CD4-positive, alpha-beta T cell treated with Interleukin-21 for 1 hour (primary cell): ENCODE measurements around the gene NDUFA11.

Experiments
- DNase-seq: peaks from one replicate; pipeline ENCODE4 v3.0.0-alpha.2; 2020

Gene NDUFA11

DNA sequence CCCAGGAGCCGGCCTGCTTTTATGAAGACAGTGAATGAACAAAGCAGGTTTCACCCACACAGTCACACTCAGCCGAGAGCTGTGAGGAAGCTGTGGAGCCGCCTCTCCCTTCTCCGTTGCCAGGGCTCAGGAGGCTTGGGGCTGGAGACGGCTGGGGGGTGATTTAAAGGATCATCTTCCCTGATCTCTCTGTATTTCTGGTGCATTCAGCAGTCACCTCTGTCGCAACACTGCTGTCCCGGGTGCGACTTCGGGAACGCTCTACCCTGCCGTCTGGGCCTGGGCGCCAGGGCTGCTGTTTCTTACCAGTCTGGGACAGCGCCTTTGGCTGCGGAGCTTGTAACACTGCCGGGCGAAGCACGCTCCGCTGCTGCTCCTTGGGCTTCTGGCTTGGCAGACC, 28.6 kb upstream of the NDUFA11 start:
- no peak for DNase-seq

- DNase-seq = no peak
Measured at GRCh38 chr19:5931251-5931650, 27.7 kb upstream of the NDUFA11 start.

DNA sequence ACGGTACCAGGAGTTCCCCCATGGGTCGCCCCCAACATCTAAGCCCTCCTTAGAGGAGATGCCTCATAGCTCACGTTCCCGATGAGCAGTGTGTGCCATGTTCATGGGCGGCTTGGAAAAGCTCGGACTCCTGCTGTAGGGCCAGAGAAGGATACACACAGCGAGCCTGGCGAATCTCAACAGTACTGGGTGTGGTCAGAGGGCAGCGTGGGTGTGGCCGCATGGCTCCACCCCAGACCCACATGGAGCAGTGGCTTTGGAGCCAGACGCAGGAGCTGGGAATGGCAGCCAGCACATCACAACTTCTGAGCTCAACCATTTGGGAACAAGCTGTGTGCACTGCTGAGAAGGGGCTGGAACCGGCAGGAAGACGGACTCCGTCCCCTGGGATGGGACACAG, 26.0 kb upstream of the NDUFA11 start:
- DNase-seq = no peak

DNA sequence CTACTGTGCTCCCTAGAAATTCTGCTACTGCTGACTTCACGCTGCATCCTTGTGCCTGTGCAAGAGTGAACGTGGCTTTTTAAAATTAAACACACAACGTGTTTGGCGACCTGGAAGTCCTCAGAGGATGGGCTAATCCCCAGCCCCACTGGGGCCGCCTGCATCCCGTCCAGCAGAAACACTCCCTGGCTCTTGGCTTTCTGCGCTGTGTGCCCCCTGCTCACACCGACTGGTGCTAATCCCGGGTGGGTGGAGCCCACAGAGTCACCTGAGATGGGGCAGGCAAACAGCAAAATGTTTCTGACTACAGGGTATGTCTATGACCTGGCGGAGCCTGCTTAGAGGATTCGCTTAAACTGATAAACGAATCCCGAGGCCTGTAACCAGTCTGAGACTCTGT, 25.6 kb upstream of the NDUFA11 start:
- no peak for DNase-seq

DNA sequence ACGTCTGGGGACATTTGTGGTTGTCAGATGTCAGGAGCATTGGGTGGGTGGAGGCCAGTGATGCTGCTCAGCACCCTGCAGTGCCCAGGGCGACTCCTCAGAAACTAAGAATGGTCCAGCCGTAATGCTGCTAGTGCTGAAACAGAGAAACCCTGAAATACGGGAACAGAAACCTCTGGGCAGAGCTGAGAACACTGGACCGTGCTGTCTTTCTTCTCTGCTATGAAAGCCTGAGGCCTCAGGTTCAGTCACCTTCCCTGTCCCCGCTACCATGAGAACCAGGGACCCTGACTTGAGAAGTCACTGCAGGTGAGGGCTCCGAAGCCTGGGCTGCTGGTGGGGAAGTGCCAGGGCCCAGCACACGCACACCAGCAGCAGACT, 23.8 kb upstream of the NDUFA11 start:
- no peak for DNase-seq

GRCh38 chr19:5926641-5927440, 23.3 kb upstream of the NDUFA11 start:
- no peak for DNase-seq

GRCh38 chr19:5925830-5926427, 22.3 kb upstream of the NDUFA11 start:
- no peak for DNase-seq

DNA sequence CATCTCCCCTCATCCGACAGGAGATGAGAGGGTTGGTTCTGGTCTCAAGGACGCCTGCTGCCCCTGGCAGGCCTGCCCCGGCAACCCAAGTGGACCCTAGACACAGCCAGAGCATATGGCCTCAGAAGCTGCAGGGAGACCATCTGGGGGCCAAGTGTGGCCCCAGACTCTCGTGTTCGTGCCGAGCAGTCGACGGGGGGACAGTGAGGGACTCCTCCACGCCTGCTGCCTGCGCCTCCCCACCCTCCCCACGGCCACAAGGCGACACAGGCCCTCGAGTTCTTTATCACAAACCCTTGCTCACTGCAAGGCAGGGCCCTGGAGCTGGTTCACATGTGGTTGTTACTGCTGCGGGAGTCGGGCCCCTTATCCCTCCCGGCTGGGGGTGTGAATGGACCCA, 19.8 kb upstream of the NDUFA11 start:
- no peak for DNase-seq

DNA sequence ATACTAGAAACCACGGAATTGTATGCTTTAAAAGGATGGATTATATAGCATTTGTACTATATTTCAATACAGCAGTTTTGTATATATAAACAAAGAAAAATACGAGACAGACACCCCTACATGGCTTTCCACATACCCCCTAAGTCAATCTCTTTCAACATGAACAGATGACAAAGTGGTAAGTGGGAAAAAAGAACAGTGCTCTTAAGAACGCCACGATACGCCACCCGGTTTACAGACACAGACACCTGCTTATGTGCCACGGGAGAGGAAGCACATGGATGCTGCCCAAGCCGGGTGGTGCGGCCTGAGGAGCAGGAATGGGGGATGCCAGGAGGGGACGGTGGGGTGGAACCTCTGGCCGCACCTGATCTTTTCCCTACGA, 18.6 kb upstream of the NDUFA11 start:
- no peak for DNase-seq

- DNase-seq = no peak
Measured at GRCh38 chr19:5921516-5922160, 18.0 kb upstream of the NDUFA11 start.

DNA sequence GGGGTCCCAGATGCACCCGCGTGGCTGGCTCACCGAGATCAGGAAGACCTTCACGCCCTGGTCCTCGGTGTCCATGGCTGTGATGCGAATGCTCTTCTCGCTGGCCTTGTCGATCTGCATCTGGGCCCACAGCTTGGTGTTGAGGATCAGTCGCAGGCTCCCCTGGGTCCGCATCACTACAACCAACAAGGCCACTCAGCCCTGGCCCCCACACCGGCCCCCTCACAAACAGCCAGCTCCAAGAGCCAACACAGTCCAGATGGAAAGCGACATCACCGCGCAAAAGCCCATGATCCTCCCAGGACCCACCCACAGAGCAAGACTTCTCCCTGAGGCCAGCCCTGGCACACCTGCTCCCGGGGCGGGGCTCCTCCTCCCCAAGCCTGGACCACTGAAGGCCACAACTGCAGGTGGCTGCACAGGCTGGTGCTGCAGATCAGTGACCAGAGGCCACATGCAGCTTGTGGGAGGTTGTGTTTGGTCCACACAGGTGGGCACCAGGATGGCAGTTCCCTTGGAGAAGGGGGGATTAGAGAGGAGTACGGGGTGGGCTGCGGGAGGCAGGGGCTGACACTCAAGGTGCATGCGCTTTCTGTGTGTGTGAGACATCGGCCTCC, 15.0 kb upstream of the NDUFA11 start:
- no peak for DNase-seq

DNA sequence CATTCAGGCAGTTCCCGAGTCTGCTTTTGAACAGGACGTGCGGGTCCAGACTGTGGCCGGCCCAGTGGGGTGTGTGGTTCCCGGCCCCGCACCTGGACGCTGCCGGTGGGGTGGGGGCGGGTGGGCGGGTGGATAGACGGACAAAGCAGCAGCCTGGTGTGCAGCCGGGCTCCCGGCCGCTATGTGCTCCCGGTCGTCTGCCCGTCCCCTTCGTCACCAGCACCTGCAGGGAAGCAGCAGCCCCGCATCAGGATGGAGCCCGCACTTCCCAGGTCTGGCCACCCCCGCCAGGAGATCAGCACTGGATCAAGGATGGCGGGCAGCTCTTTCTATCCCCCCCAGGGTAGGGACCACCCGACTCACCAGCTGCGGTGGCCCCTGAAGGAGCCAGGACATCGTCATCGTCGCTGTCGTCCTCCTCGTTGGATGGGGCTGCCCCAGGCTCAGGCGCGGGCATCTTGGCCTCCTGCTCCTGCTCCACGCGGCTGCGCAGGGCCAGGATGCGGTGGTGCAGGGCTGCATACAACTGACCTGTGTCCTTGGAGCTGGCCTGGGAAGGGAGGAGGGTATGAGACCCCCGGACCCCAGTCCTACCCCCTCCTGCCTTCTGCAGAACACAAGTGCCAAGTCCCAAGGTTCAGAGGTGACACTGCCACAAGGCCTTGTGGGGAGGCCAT, 14.0 kb upstream of the NDUFA11 start:
- DNase-seq = no peak

- DNase-seq = no peak
Measured at GRCh38 chr19:5916181-5916708, 12.7 kb upstream of the NDUFA11 start.

GRCh38 chr19:5915782-5916165, 12.2 kb upstream of the NDUFA11 start:
- DNase-seq = no peak

DNA sequence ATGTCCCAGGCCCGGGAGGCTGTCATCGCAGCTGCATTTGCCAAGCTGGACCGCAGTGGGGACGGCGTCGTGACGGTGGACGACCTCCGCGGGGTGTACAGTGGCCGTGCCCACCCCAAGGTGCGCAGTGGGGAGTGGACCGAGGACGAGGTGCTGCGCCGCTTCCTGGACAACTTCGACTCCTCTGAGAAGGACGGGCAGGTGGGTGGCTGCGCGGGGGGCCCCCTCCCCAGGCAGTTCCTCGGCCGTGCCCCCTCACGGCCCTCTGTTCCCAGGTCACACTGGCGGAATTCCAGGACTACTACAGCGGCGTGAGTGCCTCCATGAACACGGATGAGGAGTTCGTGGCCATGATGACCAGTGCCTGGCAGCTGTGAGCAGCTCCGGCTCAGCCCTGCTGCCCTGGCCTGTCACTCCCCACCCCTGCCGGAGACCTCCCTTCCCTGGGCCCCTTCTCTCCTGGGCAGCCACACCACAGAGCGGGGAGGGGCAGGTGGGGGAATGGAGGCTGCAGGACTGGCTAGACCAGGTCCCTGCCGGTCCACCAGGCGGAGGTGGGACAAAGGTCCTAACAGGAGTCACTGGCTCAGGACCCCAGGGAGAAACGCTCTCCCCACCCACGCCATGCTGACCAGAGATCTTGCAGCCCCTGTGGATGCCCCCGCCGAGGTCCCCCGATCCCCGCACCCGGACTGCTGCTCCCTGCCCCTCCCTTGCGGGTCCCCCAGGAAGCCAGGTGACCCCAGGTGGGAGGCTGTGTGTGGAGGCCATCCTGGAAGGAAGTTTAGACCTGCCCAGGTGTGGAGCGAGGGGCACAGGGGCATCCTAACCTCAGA, 11.6 kb upstream of the NDUFA11 start:
- no peak for DNase-seq

GRCh38 chr19:5914358-5914774, 10.8 kb upstream of the NDUFA11 start:
- no peak for DNase-seq

- no peak for DNase-seq
Measured at GRCh38 chr19:5913739-5914357, 10.3 kb upstream of the NDUFA11 start, which contains the start of gene CAPS. Gene CAPS, plus strand, starts transcription at chr19:5914254. Its CDS starts 153 bp downstream, at chr19:5914407.

DNA sequence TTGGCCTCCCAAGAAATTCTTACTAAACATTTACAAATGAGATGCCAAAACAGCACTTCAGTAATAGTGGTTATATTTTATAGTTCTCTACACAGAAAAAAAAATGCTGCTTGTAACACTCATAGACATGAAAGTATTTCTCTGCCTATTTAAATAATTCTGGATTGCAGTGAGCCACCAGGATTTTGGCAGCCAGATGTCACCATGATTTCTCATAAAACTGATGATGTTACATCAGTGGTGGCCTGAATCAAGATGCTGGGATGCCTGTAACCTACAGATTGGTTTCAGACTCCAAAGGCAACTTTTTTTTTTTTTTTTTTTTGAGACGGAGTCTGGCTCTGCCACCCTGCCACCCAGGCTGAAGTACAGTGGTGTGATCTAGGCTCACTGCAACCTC, 7.8 kb upstream of the NDUFA11 start:
- no peak for DNase-seq

DNA sequence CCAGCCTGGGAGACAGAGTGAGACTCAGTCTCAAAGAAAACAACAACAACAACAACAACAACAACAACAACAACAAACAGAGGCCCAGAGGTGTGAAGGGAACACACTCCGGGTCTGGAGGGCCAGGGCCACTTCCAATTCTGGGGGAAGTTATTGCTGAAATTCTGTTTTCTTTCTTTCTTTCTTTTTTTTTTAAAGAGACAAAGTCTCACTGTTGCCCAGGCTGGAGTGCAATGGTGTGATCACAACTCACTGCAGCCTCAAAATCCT, 7.0 kb upstream of the NDUFA11 start:
- no peak for DNase-seq

GRCh38 chr19:5908773-5909442, 5.3 kb upstream of the NDUFA11 start:
- DNase-seq = no peak

GRCh38 chr19:5907241-5907640, 3.7 kb upstream of the NDUFA11 start:
- DNase-seq = no peak
